ENCODE data around the gene ADAMTS2. TPM values are rescaled to one million over a fixed set of nuclear protein-coding genes. Genes with fewer than 3 reads are reported as not detected.

Gene ADAMTS2
- total RNA-seq, 1 experiment from 2014 or later = not detected

- H3K4me3 Mint-ChIP-seq (ENCODE audit: low read depth, unreplicated experiment) = no peak overlapping the region
- intact Hi-C loops (cut with micrococcal nuclease; ENCODE audit: unreplicated experiment) = no loop called here
- CTCF ChIA-PET = no interaction called here
- no peak for TF ChIP-seq CTCF (IDR thresholded peaks at IDR 0.05; ENCODE audit: unreplicated experiment)
- no peaks in the 10 kb centered on the region for H3K4me1 Mint-ChIP-seq (ENCODE audit: low read depth, unreplicated experiment)
- no TSS peak for BruUV-seq (replicated peaks)
- no peak for DNase-seq
- no peaks in the 10 kb centered on the region for H3K27me3 Mint-ChIP-seq (ENCODE audit: unreplicated experiment)
- peaks cover 31% of the 10 kb centered on the region for H3K9me3 Mint-ChIP-seq (ENCODE audit: low read depth, unreplicated experiment)
- H3K36me3 Mint-ChIP-seq (ENCODE audit: insufficient read depth, unreplicated experiment) = no peaks in the 10 kb centered on the region
- no peak overlapping the region for H3K27ac Mint-ChIP-seq (ENCODE audit: unreplicated experiment)
Observed at GRCh38 chr5:179235416-179236400, 109.6 kb downstream of the ADAMTS2 start.

GRCh38 chr5:179234563-179235135 is 110.6 kb downstream of the ADAMTS2 start:
- H3K4me1 Mint-ChIP-seq (ENCODE audit: low read depth, unreplicated experiment) = no peaks in the 10 kb centered on the region
- DNase-seq = no peak
- H3K36me3 Mint-ChIP-seq (ENCODE audit: insufficient read depth, unreplicated experiment) = no peaks in the 10 kb centered on the region
- H3K4me3 Mint-ChIP-seq (ENCODE audit: low read depth, unreplicated experiment) = no peak overlapping the region
- no TSS peak for BruUV-seq (replicated peaks)
- peaks cover 28% of the 10 kb centered on the region for H3K9me3 Mint-ChIP-seq (ENCODE audit: low read depth, unreplicated experiment)
- TF ChIP-seq CTCF (IDR thresholded peaks at IDR 0.05; ENCODE audit: unreplicated experiment) = no peak
- H3K27me3 Mint-ChIP-seq (ENCODE audit: unreplicated experiment) = no peaks in the 10 kb centered on the region
- CTCF ChIA-PET = no interaction called here
- no peak overlapping the region for H3K27ac Mint-ChIP-seq (ENCODE audit: unreplicated experiment)
- intact Hi-C loops (cut with micrococcal nuclease; ENCODE audit: unreplicated experiment) = no loop called here

- no peaks in the 10 kb centered on the region for H3K27me3 Mint-ChIP-seq (ENCODE audit: unreplicated experiment)
- no peaks in the 10 kb centered on the region for H3K36me3 Mint-ChIP-seq (ENCODE audit: insufficient read depth, unreplicated experiment)
- no peaks in the 10 kb centered on the region for H3K4me1 Mint-ChIP-seq (ENCODE audit: low read depth, unreplicated experiment)
- intact Hi-C loops (cut with micrococcal nuclease; ENCODE audit: unreplicated experiment) = no loop called here
- TF ChIP-seq CTCF (IDR thresholded peaks at IDR 0.05; ENCODE audit: unreplicated experiment) = no peak
- no TSS peak for BruUV-seq (replicated peaks)
- CTCF ChIA-PET = no interaction called here
- no peak overlapping the region for H3K27ac Mint-ChIP-seq (ENCODE audit: unreplicated experiment)
- DNase-seq = no peak
- H3K4me3 Mint-ChIP-seq (ENCODE audit: low read depth, unreplicated experiment) = no peak overlapping the region
- peaks cover 22% of the 10 kb centered on the region for H3K9me3 Mint-ChIP-seq (ENCODE audit: low read depth, unreplicated experiment)
Observed at GRCh38 chr5:179233909-179234562, 111.2 kb downstream of the ADAMTS2 start.

GRCh38 chr5:179232091-179232735 is 113.0 kb downstream of the ADAMTS2 start:
- Mint-ChIP-seq H3K27me3 (ENCODE audit: unreplicated experiment) (no peaks in the 10 kb centered on the region), H3K27ac (ENCODE audit: unreplicated experiment) (no peak overlapping the region), H3K4me3 (ENCODE audit: low read depth, unreplicated experiment) (no peak overlapping the region), H3K9me3 (ENCODE audit: low read depth, unreplicated experiment) (peaks cover 14% of the 10 kb centered on the region), H3K36me3 (ENCODE audit: insufficient read depth, unreplicated experiment) (no peaks in the 10 kb centered on the region), H3K4me1 (ENCODE audit: low read depth, unreplicated experiment) (no peaks in the 10 kb centered on the region)
- no peak for DNase-seq
- no TSS peak for BruUV-seq (replicated peaks)
- TF ChIP-seq CTCF (IDR thresholded peaks at IDR 0.05; ENCODE audit: unreplicated experiment) = no peak
- intact Hi-C loops (cut with micrococcal nuclease; ENCODE audit: unreplicated experiment) = no loop called here
- CTCF ChIA-PET = no interaction called here
